Stimulated activated naive B cell treated with anti-CD40 and anti-IgM and Interleukin-4, amounts not matched to agents 10 μg/mL and 1 μg/mL and 100 μg/mL, for 72 hours (primary cell): ENCODE data around the gene XKR7.

Experiments
- ATAC-seq, 2 donors: fragments of 150-1000 bp; cut with Tn5 transposase; replicated peaks; 2 replicates each; pipeline ENCODE4 v1.10.0; 2021; ENCODE audit warnings: moderate library complexity in 1 of 2
- DNase-seq: peaks from one replicate; pipeline ENCODE4 v3.0.0; 2021
- H3K27ac Mint-ChIP-seq: one replicate; pipeline ENCODE4 v1.8.0; 2022; ENCODE audit warnings: mild to moderate bottlenecking, mixed read lengths
- H3K27me3 Mint-ChIP-seq, 2 donors: one replicate each; pipeline ENCODE4 v1.8.0; 2022; ENCODE audit warnings: mixed read lengths in 2 of 2
- H3K36me3 Mint-ChIP-seq, 2 donors: one replicate each; pipeline ENCODE4 v1.8.0; 2022; ENCODE audit warnings: mixed read lengths in 2 of 2, mild to moderate bottlenecking in 1 of 2
- H3K4me1 Mint-ChIP-seq, 2 donors: one replicate each; pipeline ENCODE4 v1.8.0; 2022; ENCODE audit warnings: mixed read lengths in 2 of 2, mild to moderate bottlenecking in 1 of 2
- H3K4me3 Mint-ChIP-seq, 2 donors: one replicate each; pipeline ENCODE4 v1.8.0; 2022; ENCODE audit warnings: mild to moderate bottlenecking in 2 of 2, mixed read lengths in 2 of 2, moderate library complexity in 1 of 2
- H3K9me3 Mint-ChIP-seq, 2 donors: one replicate each; pipeline ENCODE4 v1.8.0; 2022; ENCODE audit warnings: mixed read lengths in 2 of 2, mild to moderate bottlenecking in 1 of 2

Gene XKR7

GRCh38 chr20:32040142-32040953, 72.4 kb downstream of the XKR7 start:
- peaks cover 0 to 5% of the 10 kb centered on the region in 2 donors for H3K27me3 Mint-ChIP-seq
- peaks cover 5 to 7% of the 10 kb centered on the region in 2 donors for H3K9me3 Mint-ChIP-seq
- peaks cover 3 to 7% of the 10 kb centered on the region in 2 donors for H3K36me3 Mint-ChIP-seq
- DNase-seq = peak; percentile 74
- peak overlapping the region; percentile 51 to 57 for H3K4me3 Mint-ChIP-seq
- ATAC-seq = peak; percentile 91 to 92
- H3K4me1 Mint-ChIP-seq = peaks cover 28 to 52% of the 10 kb centered on the region in 2 donors
- H3K27ac Mint-ChIP-seq = peak overlapping the region; percentile 31

- Mint-ChIP-seq H3K4me1 (peaks cover 14 to 21% of the 10 kb centered on the region in 2 donors), H3K4me3 (no peak overlapping the region), H3K27ac (no peak overlapping the region), H3K27me3 (no peaks in the 10 kb centered on the region), H3K36me3 (no peaks in the 10 kb centered on the region), H3K9me3 (no peaks in the 10 kb centered on the region)
- DNase-seq (no peak), ATAC-seq (no peak)
Measured at GRCh38 chr20:32045999-32046398, 78.0 kb downstream of the XKR7 start.

- no peak overlapping the region for H3K27ac Mint-ChIP-seq
- peaks cover 16 to 36% of the 10 kb centered on the region in 2 donors for H3K4me1 Mint-ChIP-seq
- ATAC-seq = no peak
- peaks cover 5 to 8% of the 10 kb centered on the region in 2 donors for H3K27me3 Mint-ChIP-seq
- H3K36me3 Mint-ChIP-seq = peaks cover 0 to 2% of the 10 kb centered on the region in 2 donors
- H3K9me3 Mint-ChIP-seq = no peaks in the 10 kb centered on the region
- DNase-seq = no peak
- H3K4me3 Mint-ChIP-seq = no peak overlapping the region
Measured at GRCh38 chr20:32050324-32050841, 82.4 kb downstream of the XKR7 start.

GRCh38 chr20:32050851-32051556, 83.1 kb downstream of the XKR7 start:
- Mint-ChIP-seq H3K27me3 (peaks cover 5 to 8% of the 10 kb centered on the region in 2 donors), H3K36me3 (peaks cover 0 to 2% of the 10 kb centered on the region in 2 donors), H3K27ac (peak overlapping the region; percentile 54), H3K9me3 (no peaks in the 10 kb centered on the region), H3K4me3 (peak overlapping the region; percentile 85 to 89), H3K4me1 (peaks cover 16 to 40% of the 10 kb centered on the region in 2 donors)
- ATAC-seq = peak; percentile 44 to 53
- peak; percentile 25 for DNase-seq

- DNase-seq (no peak), ATAC-seq (no peak)
- H3K36me3 Mint-ChIP-seq = peaks cover 0 to 2% of the 10 kb centered on the region in 2 donors
- H3K4me3 Mint-ChIP-seq = peak overlapping the region; percentile 85 to 89
- peaks cover 16 to 43% of the 10 kb centered on the region in 2 donors for H3K4me1 Mint-ChIP-seq
- no peaks in the 10 kb centered on the region for H3K9me3 Mint-ChIP-seq
- H3K27me3 Mint-ChIP-seq = peaks cover 5 to 8% of the 10 kb centered on the region in 2 donors
- H3K27ac Mint-ChIP-seq = peak overlapping the region; percentile 87
Measured at GRCh38 chr20:32051720-32052089, 83.8 kb downstream of the XKR7 start.

- H3K27me3 Mint-ChIP-seq = peaks cover 5 to 8% of the 10 kb centered on the region in 2 donors
- ATAC-seq (peak; percentile 63 to 68), DNase-seq (no peak)
- peaks cover 0 to 2% of the 10 kb centered on the region in 2 donors for H3K36me3 Mint-ChIP-seq
- H3K9me3 Mint-ChIP-seq = no peaks in the 10 kb centered on the region
- peaks cover 16 to 49% of the 10 kb centered on the region in 2 donors for H3K4me1 Mint-ChIP-seq
- H3K27ac Mint-ChIP-seq = peak within 1 kb of the TSS; percentile 87
- peak within 1 kb of the TSS; percentile 85 to 89 for H3K4me3 Mint-ChIP-seq
Measured at GRCh38 chr20:32052090-32052777, 84.3 kb downstream of the XKR7 start, which contains the start of gene HCK. HCK (plus strand) TSS chr20:32052242.

- Mint-ChIP-seq H3K4me3 (peak overlapping the region; percentile 85 to 89), H3K36me3 (peaks cover 0 to 2% of the 10 kb centered on the region in 2 donors), H3K27ac (peak overlapping the region; percentile 32), H3K4me1 (peaks cover 20 to 55% of the 10 kb centered on the region in 2 donors), H3K27me3 (peaks cover 5 to 8% of the 10 kb centered on the region in 2 donors), H3K9me3 (no peaks in the 10 kb centered on the region)
- ATAC-seq (peak; percentile 65 to 71), DNase-seq (peak; percentile 22)
Measured at GRCh38 chr20:32052778-32053362, 84.9 kb downstream of the XKR7 start.
